A549 (cell line): Measurements from ENCODE around the gene SOS1.

Experiments
- CTCF ChIP-seq: fragments of >200 bp; sonication (Bioruptor Twin); formaldehyde crosslinking; IDR thresholded peaks from 3 replicates; pipeline ENCODE4 v1.5.1; 2016
- EP300 ChIP-seq, 2 experiments: fragments of >200 bp; sonication (Bioruptor Twin); formaldehyde crosslinking; IDR thresholded peaks; 2 replicates in 1 of 2; 3 replicates in 1 of 2; pipeline ENCODE4 v1.6.1; 2016 to 2017
- HES2 ChIP-seq: fragments of >200 bp; sonication (Bioruptor Twin); formaldehyde crosslinking; IDR thresholded peaks from 2 replicates; pipeline ENCODE4 v1.6.1; 2016
- MAFK ChIP-seq: fragments of 450-650 bp; IDR thresholded peaks from 2 replicates; pipeline ENCODE4 v1.6.1; 2014; ENCODE audit not compliant: partially characterized antibody
- NR3C1 ChIP-seq: fragments of >200 bp; sonication (Bioruptor Twin); formaldehyde crosslinking; IDR thresholded peaks from 3 replicates; pipeline ENCODE4 v1.6.1; 2017
- POLR2A ChIP-seq: IDR thresholded peaks from 2 replicates; pipeline ENCODE4 v1.6.1; 2012; ENCODE audit warnings: mild to moderate bottlenecking, low read length
- RAD21 ChIP-seq, 2 experiments: fragments of >200 bp in 1 of 2; sonication (Bioruptor Twin) in 1 of 2; formaldehyde crosslinking in 1 of 2; IDR thresholded peaks in 1 of 2; conservative IDR thresholded peaks in 1 of 2; 2 replicates in 1 of 2; 3 replicates in 1 of 2; pipeline ENCODE4 v1.6.1; 2012 to 2018; ENCODE audit warnings: inconsistent platforms in 1 of 2
- RARB ChIP-seq: fragments of 250-450 bp; sonication (Bioruptor Pico); IDR thresholded peaks from 2 replicates; pipeline ENCODE4 v1.8.0; 2021; ENCODE audit warnings: mild to moderate bottlenecking, moderate library complexity
- SMC3 ChIP-seq: fragments of >200 bp; sonication (Bioruptor Twin); formaldehyde crosslinking; IDR thresholded peaks from 3 replicates; pipeline ENCODE4 v1.6.1; 2018; ENCODE audit warnings: inconsistent platforms
- SREBF2 ChIP-seq: fragments of 450-650 bp; IDR thresholded peaks from 2 replicates; pipeline ENCODE4 v1.6.1; 2014; ENCODE audit warnings: mild to moderate bottlenecking, moderate library complexity
- ZC3H11A ChIP-seq: fragments of 450-650 bp; IDR thresholded peaks from 2 replicates; pipeline ENCODE4 v1.6.1; 2014; ENCODE audit warnings: antibody characterized with exemption, mild to moderate bottlenecking
- ZFP36 ChIP-seq: fragments of 450-650 bp; IDR thresholded peaks from 2 replicates; pipeline ENCODE4 v1.6.1; 2014; ENCODE audit warnings: borderline replicate concordance; ENCODE audit not compliant: partially characterized antibody

GRCh38 chr2:38948387-38948882 lies 172.4 kb downstream of the SOS1 start:
- TF ChIP-seq RAD21 (conservative IDR thresholded peaks at IDR 0.05 in 1 of 2, IDR thresholded peaks at IDR 0.05 in 1 of 2) (no peak), CTCF (no peak), HES2 (no peak), ZFP36 (no peak), POLR2A (no peak), NR3C1 (no peak), EP300 (IDR thresholded peaks at IDR 0.05) (no peak), SREBF2 (no peak), MAFK (no peak), SMC3 (no peak), RARB (CRISPR knock-in tag) (no peak), ZC3H11A (no peak)
